H1 (cell line): ENCODE results near the gene SELENOF. TPM values are rescaled to one million over a fixed set of nuclear protein-coding genes. Genes with fewer than 3 reads are reported as not detected.

Source experiments
- CREB1 ChIP-seq: IDR thresholded peaks from 2 replicates; pipeline ENCODE4 v1.6.1; 2012; ENCODE audit warnings: inconsistent platforms
- CTCF ChIP-seq, 3 experiments: IDR thresholded peaks; 1 replicate in 2 of 3; 2 replicates in 1 of 3; pipeline versions ENCODE4 v1.5.1 to v1.6.1; 2011; ENCODE audit warnings: low read length in 3 of 3, mild to moderate bottlenecking in 3 of 3, inconsistent platforms in 2 of 3, low read depth in 1 of 3, moderate library complexity in 1 of 3; ENCODE audit not compliant: insufficient read depth in 1 of 3; ENCODE audit errors: control extremely low read depth in 1 of 3
- EGR1 ChIP-seq: IDR thresholded peaks from 2 replicates; pipeline ENCODE4 v1.6.1; 2011; ENCODE audit warnings: low read depth, low read length, borderline replicate concordance
- EP300 ChIP-seq, 2 experiments: IDR thresholded peaks; 1 replicate in 1 of 2; 2 replicates in 1 of 2; pipeline ENCODE4 v1.6.1; 2011 to 2012; ENCODE audit warnings: low read depth in 2 of 2, low read length in 2 of 2, mild to moderate bottlenecking in 2 of 2, borderline replicate concordance in 1 of 2, inconsistent platforms in 1 of 2, moderate library complexity in 1 of 2
- JUND ChIP-seq: IDR thresholded peaks from 2 replicates; pipeline ENCODE4 v1.6.1; 2011; ENCODE audit warnings: mild to moderate bottlenecking, improper control_type of control experiment, low read length
- MAX ChIP-seq: IDR thresholded peaks from 2 replicates; pipeline ENCODE4 v1.6.1; 2012; ENCODE audit warnings: inconsistent platforms
- RFX5 ChIP-seq: IDR thresholded peaks from 2 replicates; pipeline ENCODE4 v1.6.1; 2011; ENCODE audit warnings: low read depth, low read length, improper control_type of control experiment, borderline replicate concordance
- polyA plus RNA-seq, 7 experiments: library from polyadenylated mRNA; depleted of rRNA in 3 of 7; stranded (reverse) in 5 of 7; unstranded in 2 of 7; fragments of >200 nt in 5 of 7; fragments of 200-250 nt in 2 of 7; gene quantifications; 1 replicate in 5 of 7; 2 replicates in 1 of 7; 4 replicates in 1 of 7; pipeline versions ENCODE4 v1.2.1 to v1.2.3, GENCODE V29; 2011 to 2013; ENCODE audit warnings: missing spikeins in 2 of 7, mixed read lengths in 2 of 7
- total RNA-seq: library from RNA; stranded (reverse); fragmentation: NEBNext Ultra II Directional; extraction: Animal tissue kit (Norgen Biotek cat#: 25700); gene quantifications from 2 replicates; pipeline ENCODE4 v1.2.1, GENCODE V29; 2021

SELENOF gene
- total and polyA plus RNA-seq, 2 of the 8 experiments (the other 6 are each of a cell fraction or from before 2014, with no cell fraction given), result 70.7 to 163 TPM

- TF ChIP-seq CTCF (IDR thresholded peaks at IDR 0.05; ENCODE audit: control extremely low read depth in 1 of 3, insufficient read depth in 1 of 3, low read depth in 1 of 3, low read length in 3 of 3) (no peak), MAX (no peak), EP300 (IDR thresholded peaks at IDR 0.05; ENCODE audit: borderline replicate concordance in 1 of 2, low read depth in 2 of 2, low read length in 2 of 2) (no peak), JUND (no peak), EGR1 (no peak), RFX5 (no peak), CREB1 (no peak)
Observed at GRCh38 chr1:86860020-86860419, 53.9 kb downstream of the SELENOF start (continued).
